SH-SY5Y (cell line): ENCODE results near the gene SETBP1.

Experiments used
- GATA2 ChIP-seq: IDR thresholded peaks from 2 replicates; pipeline ENCODE4 v1.6.1; 2011; ENCODE audit warnings: mild to moderate bottlenecking, low read depth, low read length
- GATA3 ChIP-seq: IDR thresholded peaks from 2 replicates; pipeline ENCODE4 v1.6.1; 2011; ENCODE audit warnings: low read depth, mild to moderate bottlenecking, low read length, moderate library complexity

DNA sequence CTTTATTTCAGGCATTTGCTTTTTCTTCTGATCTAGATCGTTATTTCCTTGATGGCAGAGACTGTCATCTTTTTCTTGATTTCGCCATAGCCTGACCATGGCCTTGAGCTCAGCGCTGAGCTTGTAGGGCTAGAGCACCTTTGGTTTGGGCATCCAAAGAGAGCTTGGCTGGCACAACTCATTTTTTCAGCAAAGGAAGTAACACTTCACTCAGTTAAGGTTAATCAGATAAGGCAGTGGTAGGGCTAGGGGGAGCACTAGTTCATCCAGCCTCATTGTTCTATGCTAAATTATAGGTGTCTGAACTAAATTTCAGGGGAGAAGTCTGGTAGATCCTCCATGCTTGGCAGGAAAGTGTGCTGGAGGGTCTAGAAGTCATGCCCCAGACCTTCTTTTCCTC is 125.0 kb downstream of the SETBP1 start:
- TF ChIP-seq GATA3: no peak
- TF ChIP-seq GATA2: no peak
